GM23338 (cell line): ENCODE data around the gene KRTAP9-8. TPM values are rescaled to one million over a fixed set of nuclear protein-coding genes. Genes with fewer than 3 reads are reported as not detected.

ENCODE experiments used
- polyA plus RNA-seq: library from polyadenylated mRNA; unstranded; fragments of >200 nt; fragmentation: Nextera tagmentation; extraction: Ambion mirVana; gene quantifications from 2 replicates; pipeline ENCODE4 v1.2.1, GENCODE V29; 2016
- small RNA-seq: library from RNA; depleted of rRNA; stranded (forward); fragments of <200 nt; gene quantifications from one replicate; pipeline ENCODE3, GENCODE V24; 2014; ENCODE audit warnings: low replicate concordance
- total RNA-seq: library from RNA; depleted of rRNA; stranded (reverse); fragments of >200 nt; shearing (Covaris generic); gene quantifications from 2 replicates; pipeline ENCODE4 v1.2.3, GENCODE V29; 2014; rRNA removed

Gene KRTAP9-8
- total and polyA plus RNA-seq, 2 experiments from 2014 or later = not detected

Small RNA genes within 50 kb of the gene (small RNA-seq; reads per million reads assigned to genes)
- not detected for gene KRTAP9-10P

Other genes starting within 250 kb of the KRTAP9-8 start
Only the 30 nearest of the 41 such genes appear.
- not detected in 2 replicates for gene KRTAP2-2, start 182.8 kb upstream of the KRTAP9-8 start, total RNA-seq
- gene KRTAP2-2, start 182.8 kb upstream of the KRTAP9-8 start, polyA plus RNA-seq = not detected in 2 replicates
- gene KRTAP2-3, start 177.9 kb upstream of the KRTAP9-8 start, total RNA-seq = not detected in 2 replicates
- not detected in 2 replicates for gene KRTAP2-3, start 177.9 kb upstream of the KRTAP9-8 start, polyA plus RNA-seq
- gene KRTAP2-4, start 172.1 kb upstream of the KRTAP9-8 start, total RNA-seq = not detected in 2 replicates
- gene KRTAP2-4, start 172.1 kb upstream of the KRTAP9-8 start, polyA plus RNA-seq = not detected in 2 replicates
- not detected in 2 replicates for gene KRTAP4-7, start 153.8 kb upstream of the KRTAP9-8 start, total RNA-seq
- not detected in 2 replicates for gene KRTAP4-7, start 153.8 kb upstream of the KRTAP9-8 start, polyA plus RNA-seq
- gene KRTAP4-8, start 139.9 kb upstream of the KRTAP9-8 start, total RNA-seq = not detected in 2 replicates
- not detected in 2 replicates for gene KRTAP4-8, start 139.9 kb upstream of the KRTAP9-8 start, polyA plus RNA-seq
- not detected in 2 replicates for gene KRTAP4-16, start 135.8 kb upstream of the KRTAP9-8 start, total RNA-seq
- gene KRTAP4-16, start 135.8 kb upstream of the KRTAP9-8 start, polyA plus RNA-seq = not detected in 2 replicates
- gene KRTAP4-9, start 132.6 kb upstream of the KRTAP9-8 start, total RNA-seq = not detected in 2 replicates
- not detected in 2 replicates for gene KRTAP4-9, start 132.6 kb upstream of the KRTAP9-8 start, polyA plus RNA-seq
- gene KRTAP4-11, start 119.6 kb upstream of the KRTAP9-8 start, total RNA-seq = not detected in 2 replicates
- gene KRTAP4-11, start 119.6 kb upstream of the KRTAP9-8 start, polyA plus RNA-seq = not detected in 2 replicates
- gene KRTAP4-12, start 113.8 kb upstream of the KRTAP9-8 start, total RNA-seq = not detected in 2 replicates
- not detected in 2 replicates for gene KRTAP4-12, start 113.8 kb upstream of the KRTAP9-8 start, polyA plus RNA-seq
- gene KRTAP4-6, start 97.5 kb upstream of the KRTAP9-8 start, total RNA-seq = not detected in 2 replicates
- not detected in 2 replicates for gene KRTAP4-6, start 97.5 kb upstream of the KRTAP9-8 start, polyA plus RNA-seq
- not detected in 2 replicates for gene KRTAP4-5, start 88.2 kb upstream of the KRTAP9-8 start, total RNA-seq
- not detected in 2 replicates for gene KRTAP4-5, start 88.2 kb upstream of the KRTAP9-8 start, polyA plus RNA-seq
- gene KRTAP4-4, start 77.3 kb upstream of the KRTAP9-8 start, total RNA-seq = not detected in 2 replicates
- not detected in 2 replicates for gene KRTAP4-4, start 77.3 kb upstream of the KRTAP9-8 start, polyA plus RNA-seq
- not detected in 2 replicates for gene KRTAP4-3, start 69.8 kb upstream of the KRTAP9-8 start, total RNA-seq
- not detected in 2 replicates for gene KRTAP4-3, start 69.8 kb upstream of the KRTAP9-8 start, polyA plus RNA-seq
- gene KRTAP4-2, start 59.8 kb upstream of the KRTAP9-8 start, total RNA-seq = not detected in 2 replicates
- not detected in 2 replicates for gene KRTAP4-2, start 59.8 kb upstream of the KRTAP9-8 start, polyA plus RNA-seq
- not detected in 2 replicates for gene KRTAP4-1, start 53.1 kb upstream of the KRTAP9-8 start, total RNA-seq
- gene KRTAP4-1, start 53.1 kb upstream of the KRTAP9-8 start, polyA plus RNA-seq = not detected in 2 replicates
- gene KRTAP9-1, start 48.1 kb upstream of the KRTAP9-8 start, total RNA-seq = not detected in 2 replicates
- gene KRTAP9-1, start 48.1 kb upstream of the KRTAP9-8 start, polyA plus RNA-seq = not detected in 2 replicates
- gene KRTAP9-2, start 11.4 kb upstream of the KRTAP9-8 start, total RNA-seq = not detected in 2 replicates
- gene KRTAP9-2, start 11.4 kb upstream of the KRTAP9-8 start, polyA plus RNA-seq = not detected in 2 replicates
- gene KRTAP9-3, start 5.5 kb upstream of the KRTAP9-8 start, total RNA-seq = not detected in 2 replicates
- gene KRTAP9-3, start 5.5 kb upstream of the KRTAP9-8 start, polyA plus RNA-seq = not detected in 2 replicates
- not detected in 2 replicates for gene KRTAP9-4, start 11.7 kb downstream of the KRTAP9-8 start, total RNA-seq
- not detected in 2 replicates for gene KRTAP9-4, start 11.7 kb downstream of the KRTAP9-8 start, polyA plus RNA-seq
- not detected in 2 replicates for gene KRTAP9-9, start 17.4 kb downstream of the KRTAP9-8 start, total RNA-seq
- gene KRTAP9-9, start 17.4 kb downstream of the KRTAP9-8 start, polyA plus RNA-seq = not detected in 2 replicates
- gene KRTAP9-6, start 27.4 kb downstream of the KRTAP9-8 start, total RNA-seq = not detected in 2 replicates
- not detected in 2 replicates for gene KRTAP9-6, start 27.4 kb downstream of the KRTAP9-8 start, polyA plus RNA-seq
- not detected in 2 replicates for gene KRTAP9-7, start 37.7 kb downstream of the KRTAP9-8 start, total RNA-seq
- not detected in 2 replicates for gene KRTAP9-7, start 37.7 kb downstream of the KRTAP9-8 start, polyA plus RNA-seq
- gene KRTAP29-1, start 64.9 kb downstream of the KRTAP9-8 start, total RNA-seq = not detected in 2 replicates
- gene KRTAP29-1, start 64.9 kb downstream of the KRTAP9-8 start, polyA plus RNA-seq = not detected in 2 replicates
- not detected in 2 replicates for gene KRTAP16-1, start 71.3 kb downstream of the KRTAP9-8 start, total RNA-seq
- gene KRTAP16-1, start 71.3 kb downstream of the KRTAP9-8 start, polyA plus RNA-seq = not detected in 2 replicates
- gene KRTAP17-1, start 77.7 kb downstream of the KRTAP9-8 start, total RNA-seq = not detected in 2 replicates
- not detected in 2 replicates for gene KRTAP17-1, start 77.7 kb downstream of the KRTAP9-8 start, polyA plus RNA-seq
- not detected in 2 replicates for gene KRT33A, start 112.8 kb downstream of the KRTAP9-8 start, total RNA-seq
- not detected in 2 replicates for gene KRT33A, start 112.8 kb downstream of the KRTAP9-8 start, polyA plus RNA-seq
- not detected in 2 replicates for gene KRT33B, start 131.8 kb downstream of the KRTAP9-8 start, total RNA-seq
- not detected in 2 replicates for gene KRT33B, start 131.8 kb downstream of the KRTAP9-8 start, polyA plus RNA-seq
- gene KRT34, start 144.3 kb downstream of the KRTAP9-8 start, total RNA-seq = not detected in 2 replicates
- not detected in 2 replicates for gene KRT34, start 144.3 kb downstream of the KRTAP9-8 start, polyA plus RNA-seq
- gene KRT31, start 159.6 kb downstream of the KRTAP9-8 start, total RNA-seq = not detected in 2 replicates
- not detected in 2 replicates for gene KRT31, start 159.6 kb downstream of the KRTAP9-8 start, polyA plus RNA-seq
- gene KRT37, start 186.6 kb downstream of the KRTAP9-8 start, total RNA-seq = not detected in 2 replicates
- gene KRT37, start 186.6 kb downstream of the KRTAP9-8 start, polyA plus RNA-seq = not detected in 2 replicates